Activated gamma-delta T cell (primary cell): ENCODE data around the gene COMMD6.

Experiments
- DNase-seq: peaks from one replicate; lab custom pipeline; 2025; lab: John Stamatoyannopoulos, UW

The COMMD6 gene

DNA sequence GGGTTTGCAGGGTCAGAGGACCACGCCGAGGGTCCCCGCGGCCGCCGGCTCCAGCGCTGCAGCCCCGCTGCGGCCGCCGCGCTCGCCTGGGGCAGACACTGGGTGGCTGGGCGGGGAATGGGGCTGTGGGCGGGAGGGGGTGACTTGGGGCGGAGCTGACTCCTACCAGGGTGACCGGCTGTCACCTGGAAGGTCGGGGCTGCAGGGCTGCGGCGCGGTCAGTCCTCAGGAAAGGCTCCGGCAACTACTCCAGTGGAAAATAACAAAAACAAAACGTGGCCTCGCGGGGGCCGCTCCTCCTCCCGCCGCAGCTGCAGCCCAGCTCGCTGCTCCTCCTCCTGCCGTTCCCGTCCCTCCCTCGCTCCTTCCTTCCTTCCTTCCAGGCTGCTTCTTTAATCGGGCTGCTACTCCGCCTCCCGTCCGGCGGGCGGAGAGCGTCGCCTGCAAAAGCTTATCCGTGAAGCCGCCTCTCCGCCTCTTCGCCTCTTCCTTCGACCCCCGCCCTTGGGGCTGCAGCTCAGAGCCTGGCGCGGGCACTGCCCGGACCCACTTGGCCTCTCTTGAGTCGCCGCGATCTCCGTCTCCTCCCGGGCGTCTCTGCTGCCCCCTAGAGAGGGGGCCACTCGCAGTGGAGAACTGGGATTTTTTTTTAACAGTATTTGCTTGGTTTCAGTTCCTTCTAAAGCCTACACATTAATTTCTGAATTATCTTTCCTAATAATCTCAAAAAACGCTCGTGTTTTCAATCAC, 55.4 kb downstream of the COMMD6 start, which contains the start of gene TBC1D4:
Gene TBC1D4 (minus strand): TSS at position 100 of the 750 bp plus-strand sequence. CDS start 402 bp downstream, outside the sequence.
- DNase-seq, result no peak

DNA sequence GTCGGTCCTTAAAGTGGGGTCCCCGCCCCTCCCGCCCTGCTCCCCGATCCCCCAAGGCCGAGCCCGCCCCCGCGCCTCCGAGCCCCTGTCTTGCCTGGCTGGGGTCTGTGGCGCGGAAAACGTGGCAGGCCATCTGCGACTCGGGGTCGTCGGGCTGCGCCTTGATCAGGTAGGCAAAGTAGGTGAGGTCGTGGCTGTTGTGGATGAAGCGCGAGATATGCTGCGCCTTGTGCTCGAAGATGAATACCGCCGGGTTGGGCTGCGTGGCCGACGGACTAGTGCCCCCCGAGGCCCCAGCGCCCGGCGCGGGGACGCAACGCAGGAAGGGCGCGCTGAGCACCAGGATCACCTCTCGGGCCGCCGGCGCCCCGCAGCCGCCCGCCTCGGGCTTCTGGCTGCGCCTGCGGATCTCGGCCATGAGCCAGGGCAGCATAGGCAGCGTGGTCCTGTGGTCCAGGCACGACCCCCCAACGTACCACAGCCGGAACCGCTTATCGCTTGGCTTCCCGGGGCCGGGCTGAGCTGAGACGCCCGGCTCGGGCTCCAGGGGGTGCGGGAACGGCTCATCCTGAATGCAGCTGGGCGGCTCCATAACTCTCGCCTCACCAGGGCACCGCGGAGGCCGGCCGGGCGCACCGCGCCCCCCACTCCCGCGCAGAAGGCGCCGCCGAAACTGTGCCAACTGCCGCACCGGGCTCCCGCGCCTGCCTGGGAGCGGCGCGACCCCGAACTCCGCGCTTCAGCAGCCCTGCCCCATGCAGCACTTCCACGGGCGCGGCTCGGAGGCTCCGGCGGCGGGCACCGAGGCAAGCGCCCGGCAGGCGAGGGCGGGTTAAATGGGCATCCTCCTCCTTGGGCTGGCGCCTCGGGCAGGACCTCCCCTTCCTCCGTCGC, 56.2 kb downstream of the COMMD6 start:
- DNase-seq, result no peak

DNA sequence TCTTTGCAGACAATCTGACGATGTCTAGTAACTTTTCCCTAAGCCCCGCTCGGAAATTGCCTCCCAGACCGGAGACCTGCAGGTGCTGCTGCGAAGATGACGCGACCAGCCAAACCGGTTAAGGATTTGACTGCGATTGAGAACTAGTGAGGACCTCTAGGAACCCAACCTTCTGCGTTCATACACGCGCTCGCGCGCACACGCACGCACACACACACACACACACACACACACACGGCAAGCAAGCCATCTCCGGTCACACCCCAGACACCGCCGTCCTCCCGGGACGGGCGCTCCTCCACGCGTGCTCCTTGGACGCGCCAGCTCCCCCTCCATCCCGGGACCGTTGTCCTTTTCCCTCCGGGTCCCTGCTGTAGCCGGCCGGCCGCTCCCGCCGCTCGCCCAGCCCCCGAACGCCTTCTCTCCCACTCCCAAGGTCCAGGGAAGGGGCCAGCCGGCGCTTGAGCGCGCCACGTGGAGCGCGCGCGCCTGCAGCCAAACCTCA, 56.9 kb downstream of the COMMD6 start:
- DNase-seq, result no peak

DNA sequence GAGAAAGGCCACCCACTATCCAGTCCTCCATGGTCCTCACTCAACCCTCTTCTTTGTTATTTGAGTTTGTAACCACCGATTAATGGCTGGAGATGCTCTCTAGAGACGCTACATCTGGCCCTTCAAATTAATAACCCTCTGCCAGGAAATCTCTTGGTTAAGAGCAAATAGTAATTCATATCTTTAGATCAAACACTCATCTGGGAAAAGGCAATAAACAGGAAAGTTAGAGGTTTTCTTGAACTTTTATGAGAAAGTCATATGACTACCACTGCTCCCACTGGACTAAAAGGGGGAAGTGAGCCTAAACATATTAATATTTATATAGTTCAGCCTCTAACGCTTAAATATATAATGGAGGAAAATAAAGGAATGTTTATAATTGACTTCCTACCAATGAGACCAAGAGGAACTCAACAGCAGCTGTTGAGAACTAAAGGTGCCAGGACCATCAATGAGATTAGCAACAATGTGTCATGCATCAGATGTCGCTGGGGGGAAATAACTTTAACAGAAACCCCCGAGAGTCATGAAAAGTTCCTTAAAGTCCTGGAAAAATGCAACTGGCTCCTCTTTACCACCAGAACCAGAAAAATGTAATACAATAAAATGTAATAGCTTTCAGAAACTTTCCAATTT, 58.4 kb downstream of the COMMD6 start:
- DNase-seq, result no peak

DNA sequence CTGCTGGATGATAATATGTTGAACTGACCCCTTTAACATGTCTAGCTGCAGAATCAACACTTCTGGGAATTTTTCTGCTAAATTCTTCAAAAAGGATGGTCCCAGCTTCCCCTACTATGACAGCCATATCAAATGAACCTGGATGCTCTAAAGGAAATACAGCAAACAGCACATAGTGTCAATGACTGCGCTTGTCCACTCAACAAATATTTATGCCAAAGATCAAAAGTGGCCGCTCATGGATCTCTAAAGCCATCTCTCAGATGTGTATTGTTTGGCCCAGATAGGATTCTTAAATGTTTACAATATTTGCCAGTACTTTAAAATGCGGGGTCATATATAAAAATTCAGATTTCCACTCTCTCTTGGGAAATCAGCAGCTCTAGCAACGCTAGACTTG, 59.0 kb downstream of the COMMD6 start:
- no peak for DNase-seq
